ENCODE measurements around the gene ETDB.
A peak's percentile ranks its signal among the peaks of the same experiment; 100 is the strongest.

The ETDB gene

GRCh38 chrX:135086197-135086854 lies 34.0 kb downstream of the ETDB start:
- Mint-ChIP-seq H3K4me3 (no peak overlapping the region), H3K9me3 (no peaks in the 10 kb centered on the region), H3K4me1 (ENCODE audit: low read depth) (peaks cover 7% of the 10 kb centered on the region), H3K27ac (peak overlapping the region; percentile 56), H3K36me3 (ENCODE audit: low read depth) (no peaks in the 10 kb centered on the region), H3K27me3 (peaks cover 44% of the 10 kb centered on the region)
- no peak for DNase-seq

GRCh38 chrX:135081693-135082404 lies 38.5 kb downstream of the ETDB start:
- H3K27me3 Mint-ChIP-seq = peaks cover 68% of the 10 kb centered on the region
- no peak for DNase-seq
- no peak overlapping the region for H3K4me3 Mint-ChIP-seq

More at GRCh38 chrX:135081693-135082404, 38.5 kb downstream of the ETDB start:
- Mint-ChIP-seq H3K36me3 (ENCODE audit: low read depth) (no peaks in the 10 kb centered on the region), H3K27ac (no peak overlapping the region), H3K4me1 (ENCODE audit: low read depth) (peaks cover 7% of the 10 kb centered on the region), H3K9me3 (no peaks in the 10 kb centered on the region)

Measured in activated T-cell treated with anti-CD3 and anti-CD28 coated beads, Interleukin-2, amount 50 U/mL, for 24 hours (primary cell).